Measurements from ENCODE around the gene UQCC3. TPM values are rescaled to one million over a fixed set of nuclear protein-coding genes. Genes with fewer than 3 reads are reported as not detected.
A peak's percentile ranks its signal among the peaks of the same experiment; 100 is the strongest.

UQCC3 gene
- total and polyA plus RNA-seq, 2 of the 13 experiments (the other 11 are each of a cell fraction or from before 2014, with no cell fraction given) = 7.7 to 16.0 TPM

GRCh38 chr11:62645946-62646824 lies 25.3 kb upstream of the UQCC3 start, which contains the start of gene GANAB (continued):
- TF ChIP-seq MIER2 (CRISPR knock-in tag; IDR thresholded peaks at IDR 0.05) = no peak
- TF ChIP-seq KLF9 (CRISPR knock-in tag; IDR thresholded peaks at IDR 0.05; ENCODE audit: low read depth) = no peak
- no peak for TF ChIP-seq ZNF512B (CRISPR knock-in tag; IDR thresholded peaks at IDR 0.05; ENCODE audit: borderline replicate concordance)
- peak; percentile 98 for TF ChIP-seq YY1 (IDR thresholded peaks at IDR 0.05; ENCODE audit: insufficient read depth, insufficient replicate concordance, low read depth, low read length)
- no peak for TF ChIP-seq WIZ (CRISPR knock-in tag; IDR thresholded peaks at IDR 0.05)
- TF ChIP-seq GZF1 (CRISPR knock-in tag; IDR thresholded peaks at IDR 0.05) = no peak
- TF ChIP-seq IRF2 (CRISPR knock-in tag; IDR thresholded peaks at IDR 0.05) = peak; percentile 27
- TF ChIP-seq ZNF335 (CRISPR knock-in tag; IDR thresholded peaks at IDR 0.05) = no peak
- TF ChIP-seq ZNF781 (CRISPR knock-in tag; IDR thresholded peaks at IDR 0.05; ENCODE audit: borderline replicate concordance, not compliant biosample characterization) = peak; percentile 41
- TF ChIP-seq ASH2L (IDR thresholded peaks at IDR 0.05; ENCODE audit: insufficient read length, low read depth, low read length) = peak; percentile 86
- no peak for TF ChIP-seq DBP (CRISPR knock-in tag; IDR thresholded peaks at IDR 0.05; ENCODE audit: not compliant biosample characterization)
- TF ChIP-seq THAP7 (CRISPR knock-in tag; IDR thresholded peaks at IDR 0.05) = 0 out of 2 replicates have a peak, but pooled peaks have one; percentile 48
- peak; percentile 96 for TF ChIP-seq TAF15 (IDR thresholded peaks at IDR 0.05; ENCODE audit: low read depth, low read length, poor library complexity, severe bottlenecking)
- no peak for TF ChIP-seq KDM1A (CRISPR knock-in tag; IDR thresholded peaks at IDR 0.05)
- TF ChIP-seq GATAD1 (CRISPR knock-in tag; IDR thresholded peaks at IDR 0.05) = peak; percentile 79
- TF ChIP-seq ZNF552 (CRISPR knock-in tag; IDR thresholded peaks at IDR 0.05; ENCODE audit: borderline replicate concordance) = no peak
- no peak for TF ChIP-seq ZNF546 (CRISPR knock-in tag; conservative IDR thresholded peaks at IDR 0.05)
- TF ChIP-seq ZNF891 (CRISPR knock-in tag; IDR thresholded peaks at IDR 0.05) = peak; percentile 83
- TF ChIP-seq ZNF556 (CRISPR knock-in tag; IDR thresholded peaks at IDR 0.05; ENCODE audit: borderline replicate concordance) = no peak; the same call in 1 of the 2 replicates
- TF ChIP-seq ZNF619 (CRISPR knock-in tag; IDR thresholded peaks at IDR 0.05) = no peak
- TF ChIP-seq IRF1 (CRISPR knock-in tag; IDR thresholded peaks at IDR 0.05; ENCODE audit: low read depth) = no peak
- TF ChIP-seq CCDC6 (CRISPR knock-in tag; IDR thresholded peaks at IDR 0.05) = peak; percentile 85
- no peak for TF ChIP-seq ZNF382 (CRISPR knock-in tag; IDR thresholded peaks at IDR 0.05; ENCODE audit: borderline replicate concordance)
